Measurements from ENCODE around the gene SOX14. TPM values are rescaled to one million over a fixed set of nuclear protein-coding genes. Genes with fewer than 3 reads are reported as not detected.

SOX14 gene
- total RNA-seq, 1 donor, result not detected

DNA sequence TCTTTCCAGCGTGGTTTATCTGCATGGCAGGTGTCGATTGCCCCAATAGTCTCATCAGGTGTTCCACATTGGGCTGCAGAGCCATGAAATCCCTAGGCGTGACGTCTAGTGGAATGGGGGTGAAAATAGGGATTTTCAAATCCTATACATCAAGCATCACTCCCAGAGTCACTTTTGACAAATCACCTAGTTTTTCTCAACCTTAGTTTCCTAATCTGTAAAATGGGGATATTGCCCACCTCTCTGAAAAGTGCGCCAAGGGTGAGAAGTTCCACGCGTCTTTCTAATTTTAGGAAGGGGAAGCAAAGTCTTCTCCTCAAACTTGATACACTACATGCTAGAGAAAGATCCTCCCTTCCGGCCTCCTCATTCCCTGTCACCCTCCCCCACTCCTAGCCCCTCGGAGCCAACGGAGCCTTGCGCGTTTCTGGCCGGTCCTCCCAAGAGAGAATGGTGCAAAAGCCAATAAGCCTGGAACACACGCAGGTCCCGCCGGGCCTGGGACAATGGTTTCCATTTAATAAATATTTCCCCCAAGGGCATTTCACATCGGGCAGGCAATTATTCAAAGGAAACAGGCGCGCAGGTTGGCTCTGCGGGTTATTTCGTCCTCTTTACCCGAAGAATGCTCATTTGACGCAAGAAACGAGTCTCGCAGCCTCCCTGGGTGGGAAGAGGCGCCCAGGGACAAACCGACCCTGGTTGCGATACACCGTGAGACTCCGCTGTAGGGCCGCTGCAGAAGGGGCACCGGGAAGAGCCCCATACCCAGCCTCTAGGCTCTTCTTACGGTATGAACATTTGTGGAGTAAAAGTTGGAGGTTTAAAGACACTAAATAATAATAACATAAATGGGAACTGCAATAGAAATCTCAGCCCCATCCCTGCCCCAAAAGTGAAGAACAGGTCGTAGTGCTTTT lies 1.2 kb upstream of the SOX14 start:
- peak; percentile 47 for DNase-seq (ENCODE audit: insufficient read length, low spot score, missing footprints)
- no peaks in the 10 kb centered on the region for H3K4me1 ChIP-seq (ENCODE audit: insufficient read depth, low read length)

DNA sequence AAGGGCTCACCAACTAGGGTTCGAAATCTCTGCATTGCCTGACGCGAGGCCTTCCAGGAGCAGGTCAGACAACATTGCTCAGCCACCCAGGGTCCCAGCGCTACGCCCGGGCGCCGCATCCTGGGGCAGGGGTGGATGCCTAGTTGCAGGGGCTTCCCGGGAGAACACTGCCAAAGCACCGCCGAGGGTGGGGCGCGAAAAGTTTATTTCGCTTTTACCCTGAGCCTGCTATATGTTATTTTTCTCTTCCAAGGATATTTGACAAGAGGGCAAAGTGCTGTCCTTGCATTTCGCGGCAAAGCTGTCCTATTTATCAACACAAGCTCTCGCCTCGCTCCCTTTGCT lies 549 bp upstream of the SOX14 start:
- TF ChIP-seq, protein P1, sequence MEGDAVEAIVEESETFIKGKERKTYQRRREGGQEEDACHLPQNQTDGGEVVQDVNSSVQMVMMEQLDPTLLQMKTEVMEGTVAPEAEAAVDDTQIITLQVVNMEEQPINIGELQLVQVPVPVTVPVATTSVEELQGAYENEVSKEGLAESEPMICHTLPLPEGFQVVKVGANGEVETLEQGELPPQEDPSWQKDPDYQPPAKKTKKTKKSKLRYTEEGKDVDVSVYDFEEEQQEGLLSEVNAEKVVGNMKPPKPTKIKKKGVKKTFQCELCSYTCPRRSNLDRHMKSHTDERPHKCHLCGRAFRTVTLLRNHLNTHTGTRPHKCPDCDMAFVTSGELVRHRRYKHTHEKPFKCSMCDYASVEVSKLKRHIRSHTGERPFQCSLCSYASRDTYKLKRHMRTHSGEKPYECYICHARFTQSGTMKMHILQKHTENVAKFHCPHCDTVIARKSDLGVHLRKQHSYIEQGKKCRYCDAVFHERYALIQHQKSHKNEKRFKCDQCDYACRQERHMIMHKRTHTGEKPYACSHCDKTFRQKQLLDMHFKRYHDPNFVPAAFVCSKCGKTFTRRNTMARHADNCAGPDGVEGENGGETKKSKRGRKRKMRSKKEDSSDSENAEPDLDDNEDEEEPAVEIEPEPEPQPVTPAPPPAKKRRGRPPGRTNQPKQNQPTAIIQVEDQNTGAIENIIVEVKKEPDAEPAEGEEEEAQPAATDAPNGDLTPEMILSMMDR (IDR thresholded peaks at IDR 0.05; ENCODE audit: extremely low read depth, low read depth, low read length), result no peak
- H3K4me1 ChIP-seq (ENCODE audit: insufficient read depth, low read length), result no peaks in the 10 kb centered on the region
- no peaks in the 10 kb centered on the region for H4K20me1 ChIP-seq (ENCODE audit: insufficient read depth, low read length)
- H3K9me3 ChIP-seq (ENCODE audit: low read depth, low read length), result no peaks in the 10 kb centered on the region
- no peak overlapping the region for H3K4me3 ChIP-seq (ENCODE audit: insufficient read depth, low read length)
- H3K27me3 ChIP-seq (ENCODE audit: insufficient read depth, low read length), result peaks cover 78% of the 10 kb centered on the region
- DNase-seq (ENCODE audit: insufficient read length, low spot score, missing footprints), result peak; percentile 80
- H3K27ac ChIP-seq (ENCODE audit: low read depth, low read length), result no peak overlapping the region
- H3K4me2 ChIP-seq (ENCODE audit: insufficient read depth, low read length), result no peak overlapping the region
- no peaks in the 10 kb centered on the region for H3K79me2 ChIP-seq (ENCODE audit: insufficient read depth, low read length)
- H3K36me3 ChIP-seq (ENCODE audit: insufficient read depth, low read length), result no peaks in the 10 kb centered on the region
- no peak overlapping the region for H2AFZ ChIP-seq (ENCODE audit: low read length)

More for the DNA sequence above, 1.2 kb upstream of the SOX14 start:
- TF ChIP-seq, protein P1 (IDR thresholded peaks at IDR 0.05; ENCODE audit: extremely low read depth, low read depth, low read length), result no peak
- Histone ChIP-seq H3K27ac (ENCODE audit: low read depth, low read length) (no peak overlapping the region), H3K4me3 (ENCODE audit: insufficient read depth, low read length) (no peak overlapping the region), H4K20me1 (ENCODE audit: insufficient read depth, low read length) (no peaks in the 10 kb centered on the region), H3K79me2 (ENCODE audit: insufficient read depth, low read length) (no peaks in the 10 kb centered on the region), H3K9me3 (ENCODE audit: low read depth, low read length) (no peaks in the 10 kb centered on the region), H3K27me3 (ENCODE audit: insufficient read depth, low read length) (peaks cover 72% of the 10 kb centered on the region), H3K36me3 (ENCODE audit: insufficient read depth, low read length) (no peaks in the 10 kb centered on the region), H2AFZ (ENCODE audit: low read length) (no peak overlapping the region), H3K4me2 (ENCODE audit: insufficient read depth, low read length) (no peak overlapping the region)

DNA sequence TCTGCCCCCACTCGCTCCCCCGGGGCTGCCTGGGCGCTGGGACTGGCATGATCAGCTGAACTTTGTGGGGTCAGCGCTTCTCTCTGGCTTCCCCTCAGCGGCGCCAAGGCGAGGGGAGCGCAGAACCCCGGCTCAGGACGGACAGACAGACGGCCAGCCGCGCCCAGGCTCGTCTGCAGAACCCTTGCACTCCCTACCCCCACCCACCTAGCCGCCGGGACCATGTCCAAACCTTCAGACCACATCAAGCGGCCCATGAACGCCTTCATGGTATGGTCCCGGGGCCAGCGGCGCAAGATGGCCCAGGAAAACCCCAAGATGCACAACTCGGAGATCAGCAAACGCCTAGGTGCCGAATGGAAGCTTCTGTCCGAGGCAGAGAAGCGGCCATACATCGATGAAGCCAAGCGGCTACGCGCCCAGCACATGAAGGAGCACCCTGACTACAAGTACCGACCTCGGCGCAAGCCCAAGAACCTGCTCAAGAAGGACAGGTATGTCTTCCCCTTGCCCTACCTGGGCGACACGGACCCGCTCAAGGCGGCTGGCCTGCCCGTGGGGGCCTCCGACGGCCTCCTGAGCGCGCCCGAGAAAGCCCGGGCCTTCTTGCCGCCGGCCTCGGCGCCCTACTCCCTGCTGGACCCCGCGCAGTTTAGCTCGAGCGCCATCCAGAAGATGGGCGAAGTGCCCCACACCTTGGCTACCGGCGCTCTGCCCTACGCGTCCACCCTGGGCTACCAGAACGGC lies 621 bp downstream of the SOX14 start:
- H3K4me2 ChIP-seq (ENCODE audit: insufficient read depth, low read length), result no peak overlapping the region

More for the DNA sequence above, 621 bp downstream of the SOX14 start:
- no peaks in the 10 kb centered on the region for H3K79me2 ChIP-seq (ENCODE audit: insufficient read depth, low read length)
- no peaks in the 10 kb centered on the region for H4K20me1 ChIP-seq (ENCODE audit: insufficient read depth, low read length)
- TF ChIP-seq, protein P1 (IDR thresholded peaks at IDR 0.05; ENCODE audit: extremely low read depth, low read depth, low read length), result no peak
- no peak overlapping the region for H3K27ac ChIP-seq (ENCODE audit: low read depth, low read length)
- no peaks in the 10 kb centered on the region for H3K4me1 ChIP-seq (ENCODE audit: insufficient read depth, low read length)
- peak; percentile 62 for DNase-seq (ENCODE audit: insufficient read length, low spot score, missing footprints)
- no peak overlapping the region for H3K4me3 ChIP-seq (ENCODE audit: insufficient read depth, low read length)
- H3K27me3 ChIP-seq (ENCODE audit: insufficient read depth, low read length), result peaks cover 90% of the 10 kb centered on the region
- no peaks in the 10 kb centered on the region for H3K36me3 ChIP-seq (ENCODE audit: insufficient read depth, low read length)
- no peak overlapping the region for H2AFZ ChIP-seq (ENCODE audit: low read length)
- no peaks in the 10 kb centered on the region for H3K9me3 ChIP-seq (ENCODE audit: low read depth, low read length)

Measured in osteoblast (primary cell).